ENCODE data around the gene ORAI2. TPM values are rescaled to one million over a fixed set of nuclear protein-coding genes. Genes with fewer than 3 reads are reported as not detected.
"Not testable (repeated sequence)": the region's sequence is repeated elsewhere in the genome, so short reads cannot be mapped to it uniquely, and the experiment has no call there.

The ORAI2 gene
- total RNA-seq, 1 donor from 2014 or later: 20.0 TPM

GRCh38 chr7:102400360-102400759 is 33.0 kb upstream of the ORAI2 start:
- TF ChIP-seq CTCF (IDR thresholded peaks at IDR 0.05): no peak
- peaks cover 51% of the 10 kb centered on the region for H3K36me3 ChIP-seq
- H3K27ac ChIP-seq: no peak overlapping the region

GRCh38 chr7:102403563-102403962 is 29.8 kb upstream of the ORAI2 start:
- intact Hi-C loops (cut with DNase I): no loop called here
- H3K27me3 ChIP-seq: no peaks in the 10 kb centered on the region
- no peak overlapping the region for H3K27ac ChIP-seq
- H3K9me3 ChIP-seq: no peaks in the 10 kb centered on the region
- DNase-seq: no peak
- H3K4me3 ChIP-seq: no peak overlapping the region
- H3K4me1 ChIP-seq: no peaks in the 10 kb centered on the region
- peaks cover 76% of the 10 kb centered on the region for H3K36me3 ChIP-seq
- ATAC-seq: no peak
- no peak for TF ChIP-seq CTCF (IDR thresholded peaks at IDR 0.05)

More at GRCh38 chr7:102400360-102400759, 33.0 kb upstream of the ORAI2 start:
- intact Hi-C loops (cut with DNase I): no loop called here
- Histone ChIP-seq H3K4me3 (no peak overlapping the region), H3K27me3 (no peaks in the 10 kb centered on the region), H3K9me3 (no peaks in the 10 kb centered on the region), H3K4me1 (peaks cover 8% of the 10 kb centered on the region)
- ATAC-seq: no peak
- no peak for DNase-seq

GRCh38 chr7:102404005-102404861 is 29.1 kb upstream of the ORAI2 start:
- H3K4me1 ChIP-seq: no peaks in the 10 kb centered on the region
- H3K36me3 ChIP-seq: peaks cover 76% of the 10 kb centered on the region
- DNase-seq: no peak
- H3K4me3 ChIP-seq: no peak overlapping the region
- peak; percentile 74 for TF ChIP-seq CTCF (IDR thresholded peaks at IDR 0.05)
- no peak overlapping the region for H3K27ac ChIP-seq
- intact Hi-C loops (cut with DNase I): no loop called here
- no peaks in the 10 kb centered on the region for H3K9me3 ChIP-seq
- no peaks in the 10 kb centered on the region for H3K27me3 ChIP-seq
- peak; percentile 98 for ATAC-seq

- H3K27ac ChIP-seq; H3K27me3 ChIP-seq; H3K4me3 ChIP-seq; DNase-seq; H3K4me1 ChIP-seq; ATAC-seq; intact Hi-C loops (cut with DNase I); H3K9me3 ChIP-seq: not testable (repeated sequence)
- H3K36me3 ChIP-seq: peaks cover 75% of the 10 kb centered on the region
Measured at GRCh38 chr7:102404862-102405188, 28.6 kb upstream of the ORAI2 start.

GRCh38 chr7:102407910-102408309 is 25.5 kb upstream of the ORAI2 start:
- H3K4me3 ChIP-seq: no peak overlapping the region
- H3K36me3 ChIP-seq: peaks cover 78% of the 10 kb centered on the region
- no peak overlapping the region for H3K27ac ChIP-seq
- no peak for TF ChIP-seq CTCF (IDR thresholded peaks at IDR 0.05)
- intact Hi-C loops (cut with DNase I): no loop called here
- H3K27me3 ChIP-seq: no peaks in the 10 kb centered on the region
- no peaks in the 10 kb centered on the region for H3K9me3 ChIP-seq
- no peaks in the 10 kb centered on the region for H3K4me1 ChIP-seq
- DNase-seq (no peak), ATAC-seq (no peak)

- DNase-seq; ATAC-seq; H3K4me1 ChIP-seq; H3K27me3 ChIP-seq; intact Hi-C loops (cut with DNase I); H3K4me3 ChIP-seq; H3K9me3 ChIP-seq; H3K27ac ChIP-seq: not testable (repeated sequence)
- peaks cover 84% of the 10 kb centered on the region for H3K36me3 ChIP-seq
Measured at GRCh38 chr7:102408530-102408929, 24.8 kb upstream of the ORAI2 start.
